VCaP (cell line): ENCODE measurements around the gene NTRK1.

Experiments
- H3K27ac ChIP-seq: fragments of 450-650 bp; 2 replicates; pipeline ENCODE4 v1.5.1; 2017
- CTCF ChIP-seq: fragments of 450-650 bp; conservative IDR thresholded peaks from 2 replicates; pipeline ENCODE4 v1.5.1; 2017; ENCODE audit warnings: mild to moderate bottlenecking, moderate library complexity

Gene NTRK1

GRCh38 chr1:156874572-156875340 is 14.1 kb downstream of the NTRK1 start:
- no peak for TF ChIP-seq CTCF
- no peak overlapping the region for H3K27ac ChIP-seq

GRCh38 chr1:156875341-156875615 is 14.6 kb downstream of the NTRK1 start:
- TF ChIP-seq CTCF, result no peak
- H3K27ac ChIP-seq, result no peak overlapping the region

- no peak overlapping the region for H3K27ac ChIP-seq
- no peak for TF ChIP-seq CTCF
These were observed 15.6 kb downstream of the NTRK1 start for GRCh38 chr1:156876281-156876680.

- TF ChIP-seq CTCF, result no peak
- no peak overlapping the region for H3K27ac ChIP-seq
These were observed 16.9 kb downstream of the NTRK1 start for GRCh38 chr1:156877433-156878170.

GRCh38 chr1:156879876-156880275 is 19.2 kb downstream of the NTRK1 start:
- no peak overlapping the region for H3K27ac ChIP-seq
- TF ChIP-seq CTCF, result no peak

- no peak overlapping the region for H3K27ac ChIP-seq
- TF ChIP-seq CTCF, result no peak
These were observed 19.8 kb downstream of the NTRK1 start for GRCh38 chr1:156880473-156880872.

GRCh38 chr1:156881101-156881500 is 20.4 kb downstream of the NTRK1 start:
- H3K27ac ChIP-seq, result no peak overlapping the region
- TF ChIP-seq CTCF, result no peak
